HG03378 (cell line): ENCODE data around the gene AP4M1.

ENCODE experiments used
- ATAC-seq: cut with Tn5 transposase; IDR thresholded peaks from one replicate; pipeline ENCODE4 v1.9.1; 2021; ENCODE audit warnings: mild to moderate bottlenecking, moderate library complexity; ENCODE audit not compliant: unreplicated experiment

The AP4M1 gene

GRCh38 chr7:100085515-100085914, 15.9 kb upstream of the AP4M1 start:
- ATAC-seq, result no peak

GRCh38 chr7:100087055-100087750, 14.2 kb upstream of the AP4M1 start:
- no peak for ATAC-seq

GRCh38 chr7:100088095-100088620, 13.3 kb upstream of the AP4M1 start:
- ATAC-seq, result no peak

- no peak for ATAC-seq
Measured at GRCh38 chr7:100088621-100089457, 12.6 kb upstream of the AP4M1 start, which contains the start of gene COPS6. COPS6 (plus strand) TSS chr7:100088969; CDS start chr7:100088991, 22 bp downstream.

GRCh38 chr7:100089458-100090196, 11.8 kb upstream of the AP4M1 start:
- no peak for ATAC-seq

GRCh38 chr7:100090527-100091410, 10.7 kb upstream of the AP4M1 start:
- no peak for ATAC-seq

- no peak for ATAC-seq
Measured at GRCh38 chr7:100091411-100092181, 9.8 kb upstream of the AP4M1 start.

- no peak for ATAC-seq
Measured at GRCh38 chr7:100093054-100093453, 8.4 kb upstream of the AP4M1 start.

- ATAC-seq, result no peak
Measured at GRCh38 chr7:100093498-100093897, 7.9 kb upstream of the AP4M1 start.

GRCh38 chr7:100093925-100094486, 7.4 kb upstream of the AP4M1 start:
- ATAC-seq, result no peak

- ATAC-seq, result no peak
Measured at GRCh38 chr7:100095289-100095688, 6.2 kb upstream of the AP4M1 start.

GRCh38 chr7:100095704-100096103, 5.7 kb upstream of the AP4M1 start:
- ATAC-seq, result no peak

- ATAC-seq, result no peak
Measured at GRCh38 chr7:100098913-100099312, 2.5 kb upstream of the AP4M1 start.

- ATAC-seq, result no peak
Measured at GRCh38 chr7:100099452-100099851, 2.0 kb upstream of the AP4M1 start.

GRCh38 chr7:100100420-100101015, 925 bp upstream of the AP4M1 start:
- ATAC-seq, result peak; percentile 61

- no peak for ATAC-seq
Measured at GRCh38 chr7:100102950-100103840, 1.8 kb downstream of the AP4M1 start.

- ATAC-seq, result no peak
Measured at GRCh38 chr7:100105534-100105933, 4.1 kb downstream of the AP4M1 start.

- no peak for ATAC-seq
Measured at GRCh38 chr7:100106633-100107032, 5.2 kb downstream of the AP4M1 start.
